ENCODE data around the gene LACC1.

LACC1 gene

GRCh38 chr13:43916828-43917227, 37.1 kb downstream of the LACC1 start:
- H3K4me1 ChIP-seq (ENCODE audit: control insufficient read depth, low read length): peaks cover 7% of the 10 kb centered on the region
- H3K79me2 ChIP-seq (ENCODE audit: control insufficient read depth, low read length): no peaks in the 10 kb centered on the region
- no peak for TF ChIP-seq EZH2phosphoT487 (IDR thresholded peaks at IDR 0.05; ENCODE audit: borderline replicate concordance, low read length)
- TF ChIP-seq, protein P1, sequence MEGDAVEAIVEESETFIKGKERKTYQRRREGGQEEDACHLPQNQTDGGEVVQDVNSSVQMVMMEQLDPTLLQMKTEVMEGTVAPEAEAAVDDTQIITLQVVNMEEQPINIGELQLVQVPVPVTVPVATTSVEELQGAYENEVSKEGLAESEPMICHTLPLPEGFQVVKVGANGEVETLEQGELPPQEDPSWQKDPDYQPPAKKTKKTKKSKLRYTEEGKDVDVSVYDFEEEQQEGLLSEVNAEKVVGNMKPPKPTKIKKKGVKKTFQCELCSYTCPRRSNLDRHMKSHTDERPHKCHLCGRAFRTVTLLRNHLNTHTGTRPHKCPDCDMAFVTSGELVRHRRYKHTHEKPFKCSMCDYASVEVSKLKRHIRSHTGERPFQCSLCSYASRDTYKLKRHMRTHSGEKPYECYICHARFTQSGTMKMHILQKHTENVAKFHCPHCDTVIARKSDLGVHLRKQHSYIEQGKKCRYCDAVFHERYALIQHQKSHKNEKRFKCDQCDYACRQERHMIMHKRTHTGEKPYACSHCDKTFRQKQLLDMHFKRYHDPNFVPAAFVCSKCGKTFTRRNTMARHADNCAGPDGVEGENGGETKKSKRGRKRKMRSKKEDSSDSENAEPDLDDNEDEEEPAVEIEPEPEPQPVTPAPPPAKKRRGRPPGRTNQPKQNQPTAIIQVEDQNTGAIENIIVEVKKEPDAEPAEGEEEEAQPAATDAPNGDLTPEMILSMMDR (IDR thresholded peaks at IDR 0.05; ENCODE audit: low read depth, low read length, poor library complexity, severe bottlenecking): no peak
- H3K27ac ChIP-seq (ENCODE audit: low read depth, low read length): no peak overlapping the region
- no peak overlapping the region for H3K4me3 ChIP-seq (ENCODE audit: low read length)
- H3K9me2 ChIP-seq (replicated peaks; ENCODE audit: control insufficient read depth, low read length): no peaks in the 10 kb centered on the region
- no peaks in the 10 kb centered on the region for H3K9me3 ChIP-seq (ENCODE audit: control insufficient read depth, insufficient read depth, low read length)
- H4K20me1 ChIP-seq (ENCODE audit: control insufficient read depth, insufficient read depth, low read depth, low read length): no peaks in the 10 kb centered on the region
- H3K4me2 ChIP-seq (ENCODE audit: low read length): no peak overlapping the region
- H3K36me3 ChIP-seq (ENCODE audit: control insufficient read depth, low read length): no peaks in the 10 kb centered on the region
- no peaks in the 10 kb centered on the region for H3F3A ChIP-seq (ENCODE audit: control insufficient read depth, insufficient read depth)
- no peaks in the 10 kb centered on the region for H3K27me3 ChIP-seq (ENCODE audit: control insufficient read depth, low read length)

DNA sequence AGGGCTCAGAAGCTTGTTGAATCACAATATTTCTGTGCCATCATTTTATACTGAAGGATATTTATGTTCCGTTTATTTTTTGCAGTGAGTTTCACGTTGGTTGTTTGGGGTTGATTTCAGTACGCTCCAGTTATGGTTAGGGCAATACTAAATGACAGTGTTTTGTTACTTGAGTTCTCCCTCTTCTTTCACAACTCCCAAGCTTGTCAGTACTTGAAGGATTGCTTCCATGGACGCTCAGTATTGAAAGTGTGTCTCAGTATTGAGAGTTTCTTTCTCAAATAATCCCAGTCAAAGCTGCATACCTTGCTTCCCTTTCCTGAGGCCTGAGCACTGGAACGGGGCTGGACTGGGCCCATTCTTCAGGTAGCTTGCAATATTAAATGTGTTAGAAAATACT, 38.9 kb downstream of the LACC1 start:
- no peaks in the 10 kb centered on the region for H3F3A ChIP-seq (ENCODE audit: control insufficient read depth, insufficient read depth)
- H3K79me2 ChIP-seq (ENCODE audit: control insufficient read depth, low read length): no peaks in the 10 kb centered on the region
- no peaks in the 10 kb centered on the region for H3K9me3 ChIP-seq (ENCODE audit: control insufficient read depth, insufficient read depth, low read length)
- no peaks in the 10 kb centered on the region for H3K4me1 ChIP-seq (ENCODE audit: control insufficient read depth, low read length)
- H4K20me1 ChIP-seq (ENCODE audit: control insufficient read depth, insufficient read depth, low read depth, low read length): no peaks in the 10 kb centered on the region
- H3K4me2 ChIP-seq (ENCODE audit: low read length): no peak overlapping the region
- H3K4me3 ChIP-seq (ENCODE audit: low read length): no peak overlapping the region
- no peaks in the 10 kb centered on the region for H3K36me3 ChIP-seq (ENCODE audit: control insufficient read depth, low read length)
- H3K27me3 ChIP-seq (ENCODE audit: control insufficient read depth, low read length): no peaks in the 10 kb centered on the region
- no peak for TF ChIP-seq EZH2phosphoT487 (IDR thresholded peaks at IDR 0.05; ENCODE audit: borderline replicate concordance, low read length)
- TF ChIP-seq, protein P1 (IDR thresholded peaks at IDR 0.05; ENCODE audit: low read depth, low read length, poor library complexity, severe bottlenecking): no peak
- no peaks in the 10 kb centered on the region for H3K9me2 ChIP-seq (replicated peaks; ENCODE audit: control insufficient read depth, low read length)
- no peak overlapping the region for H3K27ac ChIP-seq (ENCODE audit: low read depth, low read length)

DNA sequence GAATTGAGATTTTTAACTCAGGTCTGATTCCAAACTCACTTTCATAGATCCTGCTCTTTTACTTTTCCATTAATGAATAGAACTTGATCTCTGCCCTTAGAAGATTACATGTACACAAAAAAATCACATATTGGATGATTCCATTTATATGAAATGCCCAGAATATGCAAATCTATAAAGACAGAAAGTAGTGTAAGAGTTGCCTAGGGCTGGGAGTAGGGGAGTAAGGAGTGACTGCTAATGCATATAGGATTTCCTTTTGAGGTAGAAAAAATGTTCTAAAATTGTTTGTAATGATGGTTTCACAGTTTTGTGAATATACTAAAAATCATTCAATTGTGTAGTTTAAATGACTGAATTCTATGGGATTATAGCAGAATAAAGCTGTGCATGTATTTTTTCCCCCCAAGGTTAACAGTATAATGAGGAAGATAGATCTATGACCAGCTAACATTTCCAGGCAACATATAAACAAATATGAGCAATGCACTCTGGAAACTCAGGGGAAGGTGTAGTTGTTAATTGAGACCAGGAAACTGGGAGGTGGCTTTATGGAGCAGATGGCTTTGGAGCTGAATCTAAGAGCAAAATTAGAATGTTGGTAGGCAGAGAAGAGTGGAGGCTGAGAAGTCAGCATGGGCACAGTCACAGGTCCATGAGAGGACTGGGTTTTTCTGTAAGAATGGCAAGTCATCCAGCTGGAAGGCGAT, 41.4 kb downstream of the LACC1 start:
- Histone ChIP-seq H3K27me3 (ENCODE audit: control insufficient read depth, low read length) (no peaks in the 10 kb centered on the region), H3K36me3 (ENCODE audit: control insufficient read depth, low read length) (no peaks in the 10 kb centered on the region), H3K9me2 (replicated peaks; ENCODE audit: control insufficient read depth, low read length) (no peaks in the 10 kb centered on the region), H4K20me1 (ENCODE audit: control insufficient read depth, insufficient read depth, low read depth, low read length) (no peaks in the 10 kb centered on the region), H3F3A (ENCODE audit: control insufficient read depth, insufficient read depth) (no peaks in the 10 kb centered on the region), H3K4me3 (ENCODE audit: low read length) (no peak overlapping the region), H3K9me3 (ENCODE audit: control insufficient read depth, insufficient read depth, low read length) (no peaks in the 10 kb centered on the region), H3K4me2 (ENCODE audit: low read length) (no peak overlapping the region), H3K27ac (ENCODE audit: low read depth, low read length) (no peak overlapping the region), H3K79me2 (ENCODE audit: control insufficient read depth, low read length) (no peaks in the 10 kb centered on the region), H3K4me1 (ENCODE audit: control insufficient read depth, low read length) (peaks cover 11% of the 10 kb centered on the region)
- TF ChIP-seq, protein P1 (IDR thresholded peaks at IDR 0.05; ENCODE audit: low read depth, low read length, poor library complexity, severe bottlenecking): no peak
- no peak for TF ChIP-seq EZH2phosphoT487 (IDR thresholded peaks at IDR 0.05; ENCODE audit: borderline replicate concordance, low read length)
